Liver (tissue), 9 donors: ENCODE results near the gene MYO7B. TPM values are rescaled to one million over a fixed set of nuclear protein-coding genes. Genes with fewer than 3 reads are reported as not detected.

Source experiments
- DNase-seq: peaks from one replicate; pipeline ENCODE4 v3.0.0-alpha.2; 2017; ENCODE audit warnings: low spot score
- H3K27ac ChIP-seq, 2 donors: one replicate each; pipeline ENCODE4 v1.7.0; 2013; ENCODE audit warnings: inconsistent platforms in 2 of 2, low read length in 2 of 2, control low read depth in 1 of 2, low read depth in 1 of 2, mild to moderate bottlenecking in 1 of 2
- H3K27me3 ChIP-seq, 4 donors: one replicate each; pipeline versions ENCODE4 v1.6.1 to v1.7.0; 2013; ENCODE audit warnings: low read length in 3 of 4, inconsistent platforms in 1 of 4, mild to moderate bottlenecking in 1 of 4, moderate library complexity in 1 of 4; ENCODE audit not compliant: control insufficient read depth in 4 of 4, insufficient read depth in 4 of 4
- H3K36me3 ChIP-seq, 4 donors: one replicate each; pipeline versions ENCODE4 v1.6.1 to v1.7.0; 2013; ENCODE audit warnings: low read length in 3 of 4, mild to moderate bottlenecking in 3 of 4, low read depth in 1 of 4, moderate library complexity in 1 of 4; ENCODE audit not compliant: control insufficient read depth in 4 of 4, insufficient read depth in 3 of 4
- H3K4me1 ChIP-seq, 4 donors: one replicate each; pipeline versions ENCODE4 v1.6.1 to v1.7.0; 2013; ENCODE audit warnings: low read length in 3 of 4, mild to moderate bottlenecking in 3 of 4, moderate library complexity in 1 of 4; ENCODE audit not compliant: control insufficient read depth in 4 of 4, insufficient read depth in 4 of 4
- H3K4me3 ChIP-seq, 3 donors: one replicate each; pipeline versions ENCODE4 v1.6.1 to v1.7.0; 2013; ENCODE audit warnings: low read length in 3 of 3, control low read depth in 1 of 3, low read depth in 1 of 3, mild to moderate bottlenecking in 1 of 3
- H3K9ac ChIP-seq, 2 donors: one replicate each; pipeline ENCODE4 v1.7.0; 2013; ENCODE audit warnings: low read length in 2 of 2, mild to moderate bottlenecking in 2 of 2, moderate library complexity in 2 of 2, control low read depth in 1 of 2, low read depth in 1 of 2
- H3K9me3 ChIP-seq, 4 donors: one replicate each; pipeline versions ENCODE4 v1.6.1 to v1.7.0; 2013; ENCODE audit warnings: low read length in 3 of 4; ENCODE audit not compliant: control insufficient read depth in 4 of 4
- ATF3 ChIP-seq: IDR thresholded peaks from 2 replicates; pipeline ENCODE4 v1.6.1; 2016; ENCODE audit warnings: antibody characterized with exemption
- EGR1 ChIP-seq, 2 donors: IDR thresholded peaks; 2 replicates each; pipeline ENCODE4 v1.6.1; 2016 to 2018; ENCODE audit warnings: antibody characterized with exemption in 2 of 2, low read depth in 2 of 2
- FOXA1 ChIP-seq: IDR thresholded peaks from 2 replicates; pipeline ENCODE4 v1.6.1; 2016; ENCODE audit warnings: antibody characterized with exemption
- FOXA2 ChIP-seq: IDR thresholded peaks from 2 replicates; pipeline ENCODE4 v1.6.1; 2016; ENCODE audit warnings: antibody characterized with exemption
- GABPA ChIP-seq, 2 donors: IDR thresholded peaks in 1 of 2; conservative IDR thresholded peaks in 1 of 2; 2 replicates each; pipeline ENCODE4 v1.6.1; 2016; ENCODE audit warnings: antibody characterized with exemption in 2 of 2, mild to moderate bottlenecking in 1 of 2, moderate library complexity in 1 of 2
- JUND ChIP-seq, 2 donors: IDR thresholded peaks; 2 replicates each; pipeline ENCODE4 v1.6.1; 2016; ENCODE audit warnings: antibody characterized with exemption in 2 of 2
- MAX ChIP-seq: IDR thresholded peaks from 2 replicates; pipeline ENCODE4 v1.6.1; 2016; ENCODE audit warnings: antibody characterized with exemption
- NR2F2 ChIP-seq: IDR thresholded peaks from 2 replicates; pipeline ENCODE4 v1.6.1; 2016; ENCODE audit warnings: antibody characterized with exemption
- RAD21 ChIP-seq, 2 donors: IDR thresholded peaks; 2 replicates each; pipeline ENCODE4 v1.6.1; 2016; ENCODE audit warnings: antibody characterized with exemption in 2 of 2, mild to moderate bottlenecking in 2 of 2
- RXRA ChIP-seq, 2 donors: IDR thresholded peaks; 2 replicates each; pipeline ENCODE4 v1.6.1; 2017 to 2018; ENCODE audit warnings: antibody characterized with exemption in 2 of 2, mild to moderate bottlenecking in 1 of 2
- TAF1 ChIP-seq: conservative IDR thresholded peaks from 2 replicates; pipeline ENCODE4 v1.6.1; 2016; ENCODE audit warnings: antibody characterized with exemption, mild to moderate bottlenecking
- WGBS: extraction: QIAGEN DNeasy Blood & Tissue Kit; methylation state at CpG from one replicate; pipeline ENCODE4 v1.1.7; 2013; 5-methylcytosine and 5-hydroxymethylcytosine counted together
- polyA plus RNA-seq, 2 donors: library from polyadenylated mRNA; stranded (reverse) in 1 of 2; unstranded in 1 of 2; fragments of 200-250 nt in 1 of 2; fragments of >200 nt in 1 of 2; fragmentation: Nextera tagmentation in 1 of 2; extraction: Ambion mirVana in 1 of 2; gene quantifications; one replicate each; pipeline versions ENCODE4 v1.2.1 to v1.2.3, GENCODE V29; 2013 to 2015
- total RNA-seq, 2 donors: library from RNA; depleted of rRNA; stranded (reverse); fragments of >200 nt; gene quantifications; one replicate each; pipeline ENCODE4 v1.2.3, GENCODE V29; 2014
- TF ChIP-seq, protein P1 (sequence below): IDR thresholded peaks from 2 replicates; pipeline ENCODE4 v1.6.1; 2016; ENCODE audit warnings: antibody characterized with exemption, mild to moderate bottlenecking
- donor health status: healthy.
- donor health status: healthy.
- donor health status: healthy.
- donor health status: healthy.
- donor health status: healthy.

MYO7B gene
- total and polyA plus RNA-seq, 4 donors = 0.15 to 1.1 (median 0.64) TPM

DNA sequence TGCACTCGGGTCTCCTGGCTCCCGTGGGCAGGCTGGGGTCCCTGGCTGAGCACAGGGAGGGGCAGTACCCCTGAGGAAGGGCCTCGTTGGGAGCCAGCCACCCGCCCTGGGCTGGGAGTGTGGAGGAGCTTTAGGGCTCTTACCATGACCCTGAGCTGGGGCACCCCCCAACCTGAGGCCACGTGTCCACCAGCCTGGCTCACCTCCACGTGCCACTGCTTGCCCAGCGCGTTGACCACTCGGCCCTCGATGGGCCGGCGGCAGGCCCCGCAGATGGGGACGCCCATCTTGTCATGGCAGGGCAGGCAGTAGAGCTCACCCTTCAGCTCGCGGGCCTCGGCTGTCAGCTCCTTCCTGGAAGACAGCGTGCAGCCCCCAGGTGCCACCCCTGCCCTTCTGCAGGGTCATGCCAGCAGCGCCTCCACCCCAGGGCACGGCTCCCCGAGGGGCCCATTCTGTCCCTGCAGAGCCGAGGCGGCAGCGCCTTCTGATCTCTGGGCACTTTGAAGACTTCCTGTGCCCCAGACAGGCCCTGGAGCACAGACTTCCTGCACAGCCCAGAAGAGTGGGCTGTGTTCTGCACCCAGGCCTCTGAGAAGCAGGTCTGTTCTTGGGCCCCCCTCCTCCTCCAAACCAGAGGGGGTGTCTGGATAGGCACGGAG, 106.5 kb downstream of the MYO7B start:
- H3K27me3 ChIP-seq = no peaks in the 10 kb centered on the region
- H3K36me3 ChIP-seq = peaks cover 0 to 6% (median 0%) of the 10 kb centered on the region in 4 donors
- no peak overlapping the region for H3K4me3 ChIP-seq
- H3K9me3 ChIP-seq = no peaks in the 10 kb centered on the region
- H3K4me1 ChIP-seq = peaks cover 4 to 23% (median 11%) of the 10 kb centered on the region in 4 donors
- no peak overlapping the region for H3K27ac ChIP-seq
- DNase-seq = no peak
- no peak for TF ChIP-seq ATF3
- TF ChIP-seq, protein P1, sequence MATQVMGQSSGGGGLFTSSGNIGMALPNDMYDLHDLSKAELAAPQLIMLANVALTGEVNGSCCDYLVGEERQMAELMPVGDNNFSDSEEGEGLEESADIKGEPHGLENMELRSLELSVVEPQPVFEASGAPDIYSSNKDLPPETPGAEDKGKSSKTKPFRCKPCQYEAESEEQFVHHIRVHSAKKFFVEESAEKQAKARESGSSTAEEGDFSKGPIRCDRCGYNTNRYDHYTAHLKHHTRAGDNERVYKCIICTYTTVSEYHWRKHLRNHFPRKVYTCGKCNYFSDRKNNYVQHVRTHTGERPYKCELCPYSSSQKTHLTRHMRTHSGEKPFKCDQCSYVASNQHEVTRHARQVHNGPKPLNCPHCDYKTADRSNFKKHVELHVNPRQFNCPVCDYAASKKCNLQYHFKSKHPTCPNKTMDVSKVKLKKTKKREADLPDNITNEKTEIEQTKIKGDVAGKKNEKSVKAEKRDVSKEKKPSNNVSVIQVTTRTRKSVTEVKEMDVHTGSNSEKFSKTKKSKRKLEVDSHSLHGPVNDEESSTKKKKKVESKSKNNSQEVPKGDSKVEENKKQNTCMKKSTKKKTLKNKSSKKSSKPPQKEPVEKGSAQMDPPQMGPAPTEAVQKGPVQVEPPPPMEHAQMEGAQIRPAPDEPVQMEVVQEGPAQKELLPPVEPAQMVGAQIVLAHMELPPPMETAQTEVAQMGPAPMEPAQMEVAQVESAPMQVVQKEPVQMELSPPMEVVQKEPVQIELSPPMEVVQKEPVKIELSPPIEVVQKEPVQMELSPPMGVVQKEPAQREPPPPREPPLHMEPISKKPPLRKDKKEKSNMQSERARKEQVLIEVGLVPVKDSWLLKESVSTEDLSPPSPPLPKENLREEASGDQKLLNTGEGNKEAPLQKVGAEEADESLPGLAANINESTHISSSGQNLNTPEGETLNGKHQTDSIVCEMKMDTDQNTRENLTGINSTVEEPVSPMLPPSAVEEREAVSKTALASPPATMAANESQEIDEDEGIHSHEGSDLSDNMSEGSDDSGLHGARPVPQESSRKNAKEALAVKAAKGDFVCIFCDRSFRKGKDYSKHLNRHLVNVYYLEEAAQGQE = no peak
- TF ChIP-seq EGR1 (IDR thresholded peaks at IDR 0.05; ENCODE audit: low read depth in 2 of 2) = no peak
- no peak for TF ChIP-seq RXRA (IDR thresholded peaks at IDR 0.05)
- no peak for TF ChIP-seq FOXA2
- no peak for TF ChIP-seq GABPA (IDR thresholded peaks at IDR 0.05 in 1 of 2, conservative IDR thresholded peaks at IDR 0.05 in 1 of 2)
- no peak overlapping the region for H3K9ac ChIP-seq
- 73% methylated on average over 25 of the region's 25 CpGs for WGBS

DNA sequence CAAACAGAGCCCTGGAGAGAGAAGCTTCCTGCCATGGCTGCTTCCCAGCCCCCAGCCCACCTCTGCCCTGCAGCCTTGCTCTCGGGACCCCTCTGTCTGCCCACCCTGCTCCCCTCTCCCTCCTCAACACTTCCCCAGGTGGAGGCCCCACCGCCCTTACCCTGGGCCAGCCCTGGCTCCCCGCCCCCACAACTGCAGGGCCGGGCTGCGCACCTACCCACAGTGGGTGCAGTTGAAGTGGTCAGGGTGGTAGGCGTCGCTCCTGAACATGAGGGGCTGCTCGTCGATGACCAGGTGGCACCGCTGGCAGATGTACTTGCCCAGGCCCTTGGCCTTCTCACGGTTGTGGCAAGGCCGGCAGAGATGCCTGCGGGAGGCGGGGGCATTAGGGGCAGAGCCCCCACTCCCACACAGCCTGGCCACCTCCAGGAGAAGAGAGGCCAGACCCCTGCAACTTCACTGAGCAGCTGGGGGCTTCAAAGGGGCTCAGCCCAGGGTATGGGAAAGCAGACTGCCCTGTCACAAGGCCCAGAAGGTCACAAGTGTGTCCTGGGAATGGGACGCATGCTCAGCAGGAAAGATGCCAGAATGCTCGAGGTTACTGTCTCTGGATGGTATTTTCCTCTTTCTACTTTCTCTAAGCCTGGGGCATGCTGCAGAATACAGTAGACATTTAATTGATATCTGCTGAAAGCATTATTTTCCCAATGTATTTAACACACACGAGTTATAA, 107.4 kb downstream of the MYO7B start:
- Histone ChIP-seq H3K36me3 (peaks cover 0 to 6% (median 0%) of the 10 kb centered on the region in 4 donors), H3K27me3 (no peaks in the 10 kb centered on the region), H3K27ac (no peak overlapping the region), H3K9ac (no peak overlapping the region), H3K9me3 (no peaks in the 10 kb centered on the region), H3K4me1 (peaks cover 4 to 24% (median 11%) of the 10 kb centered on the region in 4 donors), H3K4me3 (no peak overlapping the region)
- TF ChIP-seq RAD21 (IDR thresholded peaks at IDR 0.05) = no peak
- TF ChIP-seq GABPA (IDR thresholded peaks at IDR 0.05 in 1 of 2, conservative IDR thresholded peaks at IDR 0.05 in 1 of 2) = no peak
- TF ChIP-seq FOXA1 = no peak
- 88% methylated on average over 17 of the region's 17 CpGs for WGBS
- DNase-seq = no peak

DNA sequence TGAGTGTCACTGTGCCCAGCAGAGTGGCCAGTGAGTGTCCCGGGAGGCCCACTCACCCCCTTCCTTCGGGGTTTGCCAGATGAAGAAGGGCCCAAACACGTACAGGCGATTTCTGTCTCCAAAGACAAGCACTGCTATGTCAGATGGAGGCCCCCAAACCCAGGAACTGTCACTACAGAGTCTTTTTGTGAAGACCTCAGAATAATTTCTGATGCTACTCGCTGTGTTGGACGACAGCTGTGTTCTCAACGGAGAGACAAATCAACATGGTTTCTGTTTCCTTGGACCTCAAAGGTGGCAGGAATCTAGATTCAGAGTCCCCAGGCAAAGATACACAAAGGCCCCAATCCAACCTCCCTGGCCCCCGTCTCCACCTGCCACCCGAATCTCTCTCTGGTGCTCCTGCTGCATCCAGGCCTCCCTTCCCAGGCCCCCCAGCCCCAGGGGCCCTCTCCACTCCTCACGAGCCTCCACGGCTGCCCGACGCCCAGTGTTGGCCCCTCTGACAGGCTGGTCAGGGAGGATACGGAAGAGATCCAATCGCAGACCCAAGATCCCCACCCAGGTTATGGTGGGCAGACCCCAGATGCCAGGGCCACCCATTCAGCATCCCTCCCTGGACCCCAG, 108.1 kb downstream of the MYO7B start:
- Histone ChIP-seq H3K27ac (no peak overlapping the region), H3K9ac (no peak overlapping the region), H3K36me3 (peaks cover 0 to 5% (median 0%) of the 10 kb centered on the region in 4 donors), H3K9me3 (no peaks in the 10 kb centered on the region), H3K4me3 (no peak overlapping the region), H3K27me3 (no peaks in the 10 kb centered on the region), H3K4me1 (peaks cover 4 to 24% (median 11%) of the 10 kb centered on the region in 4 donors)
- TF ChIP-seq TAF1 = no peak
- TF ChIP-seq JUND (IDR thresholded peaks at IDR 0.05) = no peak
- TF ChIP-seq MAX = no peak
- no peak for TF ChIP-seq NR2F2
- no peak for TF ChIP-seq EGR1 (IDR thresholded peaks at IDR 0.05; ENCODE audit: low read depth in 2 of 2)
- no peak for TF ChIP-seq ATF3
- no peak for TF ChIP-seq FOXA1
- TF ChIP-seq RAD21 (IDR thresholded peaks at IDR 0.05) = no peak
- TF ChIP-seq GABPA (IDR thresholded peaks at IDR 0.05 in 1 of 2, conservative IDR thresholded peaks at IDR 0.05 in 1 of 2) = no peak
- no peak for TF ChIP-seq FOXA2
- no peak for DNase-seq
- 95% methylated on average over 15 of the region's 15 CpGs for WGBS
